Measurements from ENCODE around the gene EIF4G3.
"Not testable (repeated sequence)": the region's sequence is repeated elsewhere in the genome, so short reads cannot be mapped to it uniquely, and the experiment has no call there.

The EIF4G3 gene

DNA sequence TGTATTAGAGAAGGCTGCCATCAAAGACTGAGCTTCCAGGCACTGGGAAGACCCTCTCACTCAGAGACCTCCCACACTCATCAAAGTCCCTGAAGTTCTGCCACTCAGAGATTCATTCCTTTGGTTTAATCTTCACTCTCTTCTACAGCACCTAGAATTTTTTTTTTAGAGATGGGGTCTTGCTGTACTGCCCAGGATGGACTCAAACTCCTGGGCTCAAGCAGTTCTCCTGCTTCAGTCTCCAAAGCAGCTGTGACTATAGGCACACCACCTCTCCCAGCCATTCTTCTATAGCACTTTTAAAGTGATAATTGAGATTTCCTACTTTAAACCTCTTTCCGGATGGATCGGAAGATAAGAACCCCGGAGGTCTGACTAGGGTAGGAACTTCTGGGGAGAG lies 385.9 kb downstream of the EIF4G3 start:
- no peak for DNase-seq

- not testable (repeated sequence) for DNase-seq
Measured at GRCh38 chr1:20789598-20789997, 387.1 kb downstream of the EIF4G3 start.

DNA sequence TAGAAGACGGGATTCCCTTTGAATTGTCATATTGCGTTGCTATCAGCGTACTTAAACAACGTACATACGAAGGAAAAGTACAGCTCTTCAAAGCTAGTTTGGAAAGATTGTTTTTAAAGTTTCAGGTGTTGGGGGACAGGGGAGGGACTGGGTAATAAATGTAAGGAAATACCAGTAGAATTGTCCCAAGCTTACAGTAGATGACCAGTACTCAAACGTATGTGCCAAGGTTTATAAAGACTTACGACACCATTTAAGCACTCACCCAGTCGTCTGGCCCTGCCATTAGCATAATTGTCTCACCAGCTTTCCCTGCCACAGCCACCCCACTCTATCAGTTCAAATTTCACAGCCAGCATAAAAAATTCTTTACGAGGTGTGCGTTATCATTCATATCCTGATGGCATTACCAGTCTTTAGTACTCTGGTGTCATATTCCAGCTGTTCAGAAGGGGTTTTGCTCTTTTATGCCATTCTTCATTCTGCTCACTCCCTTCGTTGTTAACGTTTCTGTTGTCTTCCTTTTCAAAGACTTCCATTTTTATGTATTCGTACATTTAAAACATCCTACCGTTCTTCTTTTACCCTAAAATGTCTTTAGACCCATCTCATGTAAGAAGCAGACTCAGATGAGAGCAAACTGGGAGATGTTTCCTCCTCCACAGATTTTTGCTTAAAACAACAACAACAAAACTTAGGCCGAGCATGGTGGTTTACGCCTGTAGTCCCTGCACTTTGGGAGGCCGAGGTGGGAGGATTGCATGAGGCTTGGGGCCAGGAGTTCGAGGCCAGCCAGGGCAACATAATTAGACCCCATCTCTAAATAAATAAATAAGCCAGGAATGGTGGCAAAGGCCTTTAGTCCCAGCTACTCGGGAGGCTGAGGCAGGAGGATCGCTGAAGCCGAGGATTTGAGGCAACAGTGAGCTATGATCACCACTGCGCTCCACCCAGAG lies 388.6 kb downstream of the EIF4G3 start:
- no peak for DNase-seq

GRCh38 chr1:20787029-20787839 lies 389.5 kb downstream of the EIF4G3 start, which contains the start of gene HP1BP3:
Gene HP1BP3 (minus strand): TSS chr1:20787307. CDS start chr1:20780440, 6,867 bp downstream.
- peak; percentile 77 to 78 for DNase-seq

DNA sequence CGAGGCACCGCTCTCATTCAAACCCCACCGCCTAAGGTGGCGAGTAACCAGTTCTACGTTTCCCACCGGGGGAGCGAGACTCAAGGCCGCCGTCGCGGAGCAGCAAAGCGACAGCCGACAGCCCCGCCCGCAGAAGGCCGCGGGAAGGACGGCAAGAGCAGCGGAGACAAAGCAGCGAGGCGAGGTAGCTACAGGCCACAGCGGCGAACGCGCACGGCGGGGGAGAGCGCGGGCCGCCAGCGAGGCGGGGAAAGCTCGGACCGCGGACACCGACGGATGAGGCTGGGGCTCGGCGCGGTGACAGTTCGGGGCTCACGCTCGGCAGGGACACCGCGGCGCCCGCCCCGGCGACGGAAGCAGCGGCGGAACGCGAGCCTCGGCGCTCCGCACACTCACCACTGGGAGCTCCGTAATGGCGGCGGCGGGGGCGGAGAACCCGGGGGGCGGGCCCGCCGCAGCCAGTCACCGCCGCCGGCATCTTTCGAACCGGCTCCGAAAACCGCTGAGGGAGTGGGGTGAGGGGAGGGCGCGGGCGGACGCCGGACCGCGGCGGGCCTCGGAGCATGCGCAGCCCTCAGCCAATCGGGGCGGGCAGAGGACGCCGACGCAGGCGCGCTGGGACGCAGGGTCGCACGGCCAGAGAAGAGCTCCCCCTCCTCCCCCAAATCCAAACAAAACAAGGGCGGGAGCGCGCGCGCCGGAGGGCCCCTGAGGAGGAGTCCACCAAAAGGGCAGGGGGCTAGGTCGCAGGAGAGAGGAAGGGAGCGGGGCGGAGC lies 390.3 kb downstream of the EIF4G3 start:
- DNase-seq, result peak; percentile 94 to 96

DNA sequence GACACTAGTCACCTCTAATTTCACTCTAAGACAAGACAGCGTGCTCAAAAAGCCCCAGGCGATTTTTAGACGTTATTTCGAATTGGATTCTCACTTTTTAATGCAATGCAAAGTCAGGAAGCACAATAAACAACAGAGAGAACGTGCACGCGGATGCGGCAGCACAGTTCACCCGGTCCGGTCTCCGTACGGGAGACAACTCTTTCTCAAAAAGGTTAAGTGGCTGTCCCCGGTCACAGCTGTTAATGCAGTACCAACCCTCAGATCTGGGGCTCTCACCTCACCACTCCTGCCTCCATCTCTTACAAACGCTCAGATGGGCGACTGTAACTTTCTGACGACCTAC lies 390.8 kb downstream of the EIF4G3 start:
- DNase-seq, result no peak

DNA sequence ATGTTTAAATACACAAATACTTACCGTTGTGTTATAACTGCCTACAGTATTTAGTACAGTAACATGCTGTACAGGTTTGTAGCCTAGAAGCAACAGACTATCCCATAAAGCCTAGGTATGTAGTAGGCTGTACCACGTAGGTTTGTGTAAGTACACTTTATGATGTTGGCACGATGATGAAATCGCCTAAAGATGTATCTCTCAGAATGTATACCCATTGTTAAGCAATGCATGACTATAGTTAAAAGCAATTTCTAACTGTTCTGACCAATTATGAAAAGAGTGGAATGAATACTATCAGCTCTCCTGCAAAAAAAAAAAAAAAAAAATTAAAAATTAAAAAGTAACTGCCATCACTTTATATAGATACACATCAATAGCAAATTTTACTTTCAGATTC lies 401.0 kb downstream of the EIF4G3 start:
- DNase-seq, result no peak

DNA sequence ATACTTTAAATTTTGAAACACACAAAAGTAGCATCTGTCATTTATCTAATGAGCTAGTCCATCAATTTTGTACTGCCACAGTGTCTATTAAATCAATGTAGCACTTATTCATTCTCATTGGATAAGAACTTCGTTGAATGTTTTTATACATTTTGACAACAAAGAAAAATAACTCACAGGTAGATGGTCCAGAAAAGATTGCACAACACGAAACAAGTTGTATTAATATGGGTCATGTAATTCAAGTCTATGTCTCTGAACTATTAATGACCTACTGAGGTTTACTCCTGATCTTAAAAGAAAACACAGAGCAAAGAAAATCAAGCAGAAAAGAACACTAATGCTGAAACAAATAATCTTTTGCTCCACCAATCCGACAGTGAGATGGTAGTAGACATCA lies 404.9 kb downstream of the EIF4G3 start:
- no peak for DNase-seq

DNA sequence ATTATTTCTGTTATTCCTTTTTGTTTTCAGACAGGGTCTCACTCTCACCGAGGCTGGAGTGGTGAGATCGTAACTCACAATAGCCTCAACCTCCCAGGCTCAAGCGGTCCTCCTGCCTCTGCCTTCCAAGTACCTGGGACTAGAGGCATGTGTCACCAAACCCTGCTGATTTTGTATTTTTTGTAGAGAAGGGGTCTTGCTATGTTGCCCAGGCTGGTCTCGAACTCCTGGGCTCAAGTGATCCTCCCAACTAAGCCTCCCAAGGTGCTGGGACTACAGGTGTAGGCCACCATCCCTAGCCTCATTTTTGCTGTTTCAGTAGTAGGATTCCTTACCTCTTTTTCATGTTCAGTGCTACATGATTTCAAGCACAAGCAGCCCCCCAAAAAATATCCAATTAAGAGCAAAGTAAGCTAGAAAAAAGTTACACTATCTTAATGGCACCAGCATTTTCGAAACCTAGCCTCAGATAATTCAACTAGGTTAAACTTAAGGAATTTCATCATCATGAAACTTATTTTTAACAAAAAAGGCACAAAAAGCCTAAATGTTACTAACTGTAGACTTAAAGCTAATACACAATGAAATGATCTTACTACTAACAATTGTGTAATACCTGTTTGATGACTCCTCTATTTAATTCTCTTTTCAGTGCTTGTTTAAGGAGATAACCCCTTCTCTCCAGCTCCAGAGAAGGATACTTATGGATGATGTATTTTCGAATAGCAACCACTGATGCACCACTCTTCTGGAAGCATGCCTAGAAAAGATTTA lies 406.2 kb downstream of the EIF4G3 start:
- no peak for DNase-seq

DNA sequence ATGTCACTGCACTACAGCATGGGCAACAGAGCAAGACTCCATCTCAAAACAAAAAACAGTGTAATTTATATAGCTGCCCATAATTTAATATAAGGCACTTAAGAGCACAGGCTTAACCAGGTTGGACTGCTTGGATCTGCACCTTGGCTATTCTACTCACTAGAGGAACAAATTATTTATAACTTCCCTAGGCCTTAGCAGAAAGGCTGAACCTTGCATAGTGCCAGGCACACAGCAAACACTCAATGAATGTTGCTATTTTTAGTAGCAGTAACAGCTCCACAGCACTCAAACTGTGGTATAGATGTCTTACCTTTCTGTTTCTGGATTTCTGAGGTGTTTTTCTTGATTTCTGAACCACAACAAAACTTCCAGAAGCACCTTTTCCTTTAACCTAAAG lies 409.4 kb downstream of the EIF4G3 start:
- no peak for DNase-seq

DNA sequence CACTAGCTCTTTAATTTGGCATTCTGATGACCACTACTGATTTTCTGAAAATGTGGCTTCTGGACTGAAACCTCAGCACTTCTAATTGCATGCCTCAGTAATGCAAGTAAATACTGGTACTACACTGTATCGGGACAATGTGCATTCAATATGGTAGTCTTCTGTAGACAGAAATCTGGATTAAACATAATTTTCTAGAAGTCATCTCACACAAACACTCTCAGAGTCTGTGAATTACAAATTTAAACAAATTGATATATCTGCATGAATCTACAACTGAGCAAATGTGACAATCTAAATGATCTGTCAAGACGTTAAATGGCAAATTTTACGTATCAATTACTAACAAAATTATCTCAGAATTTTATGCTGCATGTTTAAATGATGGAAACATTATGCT lies 413.3 kb downstream of the EIF4G3 start:
- no peak for DNase-seq

- DNase-seq, result no peak
Measured at GRCh38 chr1:20760322-20760721, 416.4 kb downstream of the EIF4G3 start.
